Hepatocyte (in vitro differentiated cells): ENCODE data around the gene LIPA. TPM values are rescaled to one million over a fixed set of nuclear protein-coding genes. Genes with fewer than 3 reads are reported as not detected.

Experiments
- DNase-seq: peaks from one replicate; pipeline ENCODE4 v3.0.0-alpha.2; 2016; ENCODE audit warnings: low spot score
- H2AFZ ChIP-seq: fragments of 200-600 bp; sonication (generic); 2 replicates; pipeline ENCODE4 v1.6.0; 2016; ENCODE audit warnings: antibody characterized with exemption, mild to moderate bottlenecking
- H3K27ac ChIP-seq: fragments of 200-600 bp; sonication (generic); 2 replicates; pipeline ENCODE4 v1.5.1; 2016; ENCODE audit warnings: mild to moderate bottlenecking
- H3K27me3 ChIP-seq: fragments of 200-600 bp; sonication (generic); 2 replicates; pipeline ENCODE4 v1.6.1; 2016
- H3K36me3 ChIP-seq: fragments of 200-600 bp; sonication (generic); replicated peaks from 2 replicates; pipeline ENCODE4 v1.5.1; 2016; ENCODE audit warnings: low read depth; ENCODE audit not compliant: insufficient read depth
- H3K4me1 ChIP-seq: fragments of 200-600 bp; sonication (generic); 2 replicates; pipeline ENCODE4 v1.5.1; 2016; ENCODE audit warnings: mild to moderate bottlenecking, moderate library complexity; ENCODE audit not compliant: insufficient read depth
- H3K4me2 ChIP-seq: fragments of 200-600 bp; sonication (generic); 2 replicates; pipeline ENCODE4 v1.6.0; 2016
- H3K4me3 ChIP-seq: fragments of 200-600 bp; sonication (generic); 2 replicates; pipeline ENCODE4 v1.5.1; 2016; ENCODE audit warnings: mild to moderate bottlenecking
- H3K79me2 ChIP-seq: fragments of 200-600 bp; sonication (generic); 2 replicates; pipeline ENCODE4 v1.6.0; 2017; ENCODE audit warnings: mild to moderate bottlenecking
- H3K9me2 ChIP-seq: fragments of 200-600 bp; sonication (generic); replicated peaks from 2 replicates; pipeline ENCODE4 v1.6.0; 2017; ENCODE audit warnings: mild to moderate bottlenecking; ENCODE audit not compliant: insufficient read depth
- H3K9me3 ChIP-seq: fragments of 200-600 bp; sonication (generic); 2 replicates; pipeline ENCODE4 v1.5.1; 2016; ENCODE audit warnings: low read depth, mild to moderate bottlenecking
- H4K20me1 ChIP-seq: fragments of 200-600 bp; sonication (generic); 2 replicates; pipeline ENCODE4 v1.6.0; 2016; ENCODE audit warnings: mild to moderate bottlenecking; ENCODE audit not compliant: insufficient read depth, poor library complexity, severe bottlenecking
- CTCF ChIP-seq: fragments of 200-600 bp; sonication (generic); IDR thresholded peaks from 2 replicates; pipeline ENCODE4 v1.5.1; 2016; ENCODE audit warnings: antibody characterized with exemption, mild to moderate bottlenecking; ENCODE audit not compliant: poor library complexity
- EZH2 ChIP-seq: fragments of 200-600 bp; sonication (generic); IDR thresholded peaks from 2 replicates; pipeline ENCODE4 v1.6.1; 2016; ENCODE audit warnings: antibody characterized with exemption, mild to moderate bottlenecking, borderline replicate concordance
- EZH2phosphoT487 ChIP-seq: fragments of 200-600 bp; sonication (generic); IDR thresholded peaks from one replicate; pipeline ENCODE4 v1.6.1; 2018; ENCODE audit warnings: antibody characterized with exemption, mild to moderate bottlenecking, low read depth, moderate library complexity; ENCODE audit not compliant: unreplicated experiment, severe bottlenecking
- WGBS: methylation state at CpG from one replicate; pipeline ENCODE4 v1.1.6; 2016; ENCODE audit warnings: low lambda C conversion rate; ENCODE audit errors: missing lambda C conversion rate; 5-methylcytosine and 5-hydroxymethylcytosine counted together
- polyA plus RNA-seq: library from polyadenylated mRNA; unstranded; fragments of >200 nt; fragmentation: Nextera tagmentation; extraction: Ambion mirVana; gene quantifications from 2 replicates; pipeline ENCODE4 v1.2.1, GENCODE V29; 2016
- total RNA-seq: library from RNA; depleted of rRNA; stranded (reverse); fragments of >200 nt; gene quantifications from 2 replicates; pipeline ENCODE4 v1.2.3, GENCODE V29; 2014

LIPA gene
- total and polyA plus RNA-seq, 2 experiments from 2014 or later: 144 to 148 TPM

GRCh38 chr10:89228146-89228545, 23.4 kb downstream of the LIPA start:
- H3K27me3 ChIP-seq: no peaks in the 10 kb centered on the region
- no peaks in the 10 kb centered on the region for H3K9me3 ChIP-seq
- H3K79me2 ChIP-seq: no peaks in the 10 kb centered on the region
- H3K36me3 ChIP-seq: no peaks in the 10 kb centered on the region
- no peaks in the 10 kb centered on the region for H4K20me1 ChIP-seq
- H2AFZ ChIP-seq: no peak overlapping the region
- DNase-seq: no peak
- TF ChIP-seq EZH2: no peak
- no peak for TF ChIP-seq CTCF
- TF ChIP-seq EZH2phosphoT487: no peak
- H3K4me1 ChIP-seq: peaks cover 3% of the 10 kb centered on the region
- no peak overlapping the region for H3K4me2 ChIP-seq
- WGBS: 96% methylated on average over 3 of the region's 3 CpGs
- no peak overlapping the region for H3K27ac ChIP-seq
- H3K9me2 ChIP-seq: no peaks in the 10 kb centered on the region
- H3K4me3 ChIP-seq: no peak overlapping the region

GRCh38 chr10:89226891-89227290, 24.7 kb downstream of the LIPA start:
- TF ChIP-seq CTCF: no peak
- no peak for TF ChIP-seq EZH2
- TF ChIP-seq EZH2phosphoT487: no peak
- no peaks in the 10 kb centered on the region for H4K20me1 ChIP-seq
- no peaks in the 10 kb centered on the region for H3K79me2 ChIP-seq
- H3K27ac ChIP-seq: no peak overlapping the region
- H3K9me2 ChIP-seq: no peaks in the 10 kb centered on the region
- H3K36me3 ChIP-seq: no peaks in the 10 kb centered on the region
- DNase-seq: no peak
- no peak overlapping the region for H2AFZ ChIP-seq
- WGBS: 90% methylated on average over 1 of the region's 1 CpG
- no peaks in the 10 kb centered on the region for H3K9me3 ChIP-seq
- H3K27me3 ChIP-seq: no peaks in the 10 kb centered on the region
- no peak overlapping the region for H3K4me3 ChIP-seq
- peaks cover 3% of the 10 kb centered on the region for H3K4me1 ChIP-seq
- H3K4me2 ChIP-seq: no peak overlapping the region

- Histone ChIP-seq H3K27ac (no peak overlapping the region), H3K27me3 (no peaks in the 10 kb centered on the region), H3K79me2 (no peaks in the 10 kb centered on the region), H3K9me3 (no peaks in the 10 kb centered on the region), H3K4me2 (peak overlapping the region; percentile 61), H4K20me1 (no peaks in the 10 kb centered on the region), H3K36me3 (no peaks in the 10 kb centered on the region), H3K4me1 (peaks cover 3% of the 10 kb centered on the region), H3K4me3 (no peak overlapping the region), H2AFZ (peak overlapping the region; percentile 67), H3K9me2 (no peaks in the 10 kb centered on the region)
- 27% methylated on average over 18 of the region's 18 CpGs for WGBS
- peak; percentile 30 for DNase-seq
- peak; percentile 40 for TF ChIP-seq CTCF
- TF ChIP-seq EZH2: no peak
- no peak for TF ChIP-seq EZH2phosphoT487
Observed at GRCh38 chr10:89224739-89225443, 26.7 kb downstream of the LIPA start.
